AG04450 (cell line): Measurements from ENCODE around the gene CYP2J2. TPM values are rescaled to one million over a fixed set of nuclear protein-coding genes. Genes with fewer than 3 reads are reported as not detected.

Experiments
- CTCF ChIA-PET: fragments of 300-600, 350-600 bp; formaldehyde crosslinking; extraction: SDS; loops from one replicate; lab custom pipeline; 2022; ENCODE audit warnings: antibody characterized with exemption, inconsistent platforms; lab: Charles Lee
- POLR2A ChIA-PET: fragments of 350-600 bp; formaldehyde crosslinking; extraction: SDS; loops from one replicate; lab custom pipeline; 2021; ENCODE audit warnings: antibody characterized with exemption, inconsistent platforms; lab: Yijun Ruan, JAX
- DNase-seq: peaks from one replicate; pipeline ENCODE4 v3.0.0-alpha.2; 2011; ENCODE audit warnings: low read depth, low spot score
- H3K27ac ChIP-seq: one replicate; pipeline ENCODE4 v1.5.1; 2012; ENCODE audit warnings: low read depth, low read length, control low read depth
- H3K27me3 ChIP-seq: one replicate; pipeline ENCODE4 v1.6.0; 2012; ENCODE audit warnings: low read length; ENCODE audit not compliant: control insufficient read depth, insufficient read depth
- H3K4me3 ChIP-seq: 2 replicates; pipeline ENCODE4 v1.5.1; 2011; ENCODE audit warnings: mild to moderate bottlenecking, low read depth, low read length, control low read depth
- H3K9me3 ChIP-seq: 2 replicates; pipeline ENCODE4 v1.5.1; 2012; ENCODE audit warnings: low read length; ENCODE audit not compliant: control insufficient read depth, insufficient read depth
- polyA plus RNA-seq: library from polyadenylated mRNA; depleted of rRNA; stranded (reverse); fragments of >200 nt; gene quantifications from 2 replicates; pipeline ENCODE4 v1.2.3, GENCODE V29; 2011
- TF ChIP-seq, protein P1 (sequence below): IDR thresholded peaks from 2 replicates; pipeline ENCODE4 v1.5.1; 2011; ENCODE audit warnings: low read depth, low read length, control low read depth, inconsistent platforms

CYP2J2 gene
- polyA plus RNA-seq, 1 experiment = 0.10 TPM

- H3K27me3 ChIP-seq = peaks cover 11% of the 10 kb centered on the region
- CTCF ChIA-PET = interaction anchor here (1.4 to 5.4 kb wide), 3 partner anchors 10 to 21 kb away, joined by 7 to 36 read pairs (median 31); no protein-coding TSS in a partner anchor
- POLR2A ChIA-PET = interaction anchor here (1.2 kb wide), 1 partner anchor 18 kb away, joined by 5 read pairs; no protein-coding TSS in a partner anchor
- DNase-seq = no peak
- TF ChIP-seq, protein P1, sequence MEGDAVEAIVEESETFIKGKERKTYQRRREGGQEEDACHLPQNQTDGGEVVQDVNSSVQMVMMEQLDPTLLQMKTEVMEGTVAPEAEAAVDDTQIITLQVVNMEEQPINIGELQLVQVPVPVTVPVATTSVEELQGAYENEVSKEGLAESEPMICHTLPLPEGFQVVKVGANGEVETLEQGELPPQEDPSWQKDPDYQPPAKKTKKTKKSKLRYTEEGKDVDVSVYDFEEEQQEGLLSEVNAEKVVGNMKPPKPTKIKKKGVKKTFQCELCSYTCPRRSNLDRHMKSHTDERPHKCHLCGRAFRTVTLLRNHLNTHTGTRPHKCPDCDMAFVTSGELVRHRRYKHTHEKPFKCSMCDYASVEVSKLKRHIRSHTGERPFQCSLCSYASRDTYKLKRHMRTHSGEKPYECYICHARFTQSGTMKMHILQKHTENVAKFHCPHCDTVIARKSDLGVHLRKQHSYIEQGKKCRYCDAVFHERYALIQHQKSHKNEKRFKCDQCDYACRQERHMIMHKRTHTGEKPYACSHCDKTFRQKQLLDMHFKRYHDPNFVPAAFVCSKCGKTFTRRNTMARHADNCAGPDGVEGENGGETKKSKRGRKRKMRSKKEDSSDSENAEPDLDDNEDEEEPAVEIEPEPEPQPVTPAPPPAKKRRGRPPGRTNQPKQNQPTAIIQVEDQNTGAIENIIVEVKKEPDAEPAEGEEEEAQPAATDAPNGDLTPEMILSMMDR = no peak
- H3K4me3 ChIP-seq = no peak overlapping the region
- H3K27ac ChIP-seq = no peak overlapping the region
- no peaks in the 10 kb centered on the region for H3K9me3 ChIP-seq
These were observed 41.2 kb upstream of the CYP2J2 start for GRCh38 chr1:59967780-59968179.

DNA sequence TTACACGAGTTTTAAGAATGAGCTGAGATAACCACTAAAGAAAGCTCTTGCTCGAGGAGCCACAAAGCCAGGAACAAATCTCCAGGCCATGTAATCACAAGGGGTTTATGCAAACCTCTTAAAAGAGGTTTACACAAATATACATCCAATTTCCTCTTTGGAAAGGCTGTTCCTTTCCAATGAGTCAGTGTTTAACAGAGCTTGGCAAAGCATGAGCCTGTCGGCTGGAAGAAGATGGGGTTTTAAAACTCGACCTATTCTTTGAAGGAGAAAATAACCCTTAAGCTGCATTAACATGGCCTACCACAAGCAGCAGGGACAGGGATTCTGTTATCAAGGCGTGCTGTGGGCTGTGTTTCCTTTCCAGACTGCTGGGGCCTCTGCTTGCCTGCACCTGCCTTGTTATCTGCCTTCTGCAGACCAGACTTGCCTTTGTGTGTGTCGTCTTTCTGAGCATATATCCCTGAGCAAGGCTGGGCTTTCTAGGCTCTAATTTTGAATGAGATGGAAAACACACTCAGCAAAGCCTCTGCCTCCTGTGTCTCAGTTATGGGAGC, 40.6 kb upstream of the CYP2J2 start:
- DNase-seq = no peak
- Histone ChIP-seq H3K27me3 (peaks cover 6% of the 10 kb centered on the region), H3K9me3 (no peaks in the 10 kb centered on the region), H3K27ac (peak overlapping the region; percentile 61), H3K4me3 (no peak overlapping the region)
- ChIA-PET CTCF (interaction anchor here (0.6 to 5.4 kb wide), 4 partner anchors 11 to 1432 kb away, joined by 3 to 36 read pairs (median 19); no protein-coding TSS in a partner anchor), POLR2A (interaction anchor here (1.2 kb wide), 1 partner anchor 17 kb away, joined by 5 read pairs; no protein-coding TSS in a partner anchor)
- TF ChIP-seq, protein P1 = no peak

- Histone ChIP-seq H3K9me3 (no peaks in the 10 kb centered on the region), H3K27me3 (peaks cover 8% of the 10 kb centered on the region), H3K4me3 (no peak overlapping the region), H3K27ac (no peak overlapping the region)
- CTCF ChIA-PET = interaction anchor here (1.7 to 2.6 kb wide), 2 partner anchors 20 to 73 kb away, joined by 11 to 12 read pairs; no protein-coding TSS in a partner anchor
- DNase-seq = no peak
- POLR2A ChIA-PET = interaction anchor here (0.7 kb wide), 1 partner anchor 213 kb away, joined by 6 read pairs; no protein-coding TSS in a partner anchor
- TF ChIP-seq, protein P1 = no peak
These were observed 25.5 kb upstream of the CYP2J2 start for GRCh38 chr1:59952065-59952464.

- no peak for DNase-seq
- Histone ChIP-seq H3K4me3 (no peak overlapping the region), H3K9me3 (no peaks in the 10 kb centered on the region), H3K27ac (no peak overlapping the region), H3K27me3 (peaks cover 8% of the 10 kb centered on the region)
- TF ChIP-seq, protein P1 = no peak
- POLR2A ChIA-PET = interaction anchor here (0.8 kb wide), 1 partner anchor 18 kb away, joined by 5 read pairs; no protein-coding TSS in a partner anchor
- CTCF ChIA-PET = interaction anchor here (0.8 to 2.6 kb wide), 9 partner anchors 16 to 1296 kb away, joined by 3 to 11 read pairs (median 4); no protein-coding TSS in a partner anchor
These were observed 23.1 kb upstream of the CYP2J2 start for GRCh38 chr1:59949648-59950047.

GRCh38 chr1:59948990-59949389, 22.4 kb upstream of the CYP2J2 start:
- H3K4me3 ChIP-seq = no peak overlapping the region
- DNase-seq = no peak
- H3K9me3 ChIP-seq = no peaks in the 10 kb centered on the region
- H3K27me3 ChIP-seq = peaks cover 8% of the 10 kb centered on the region
- TF ChIP-seq, protein P1 = no peak
- CTCF ChIA-PET = interaction anchor here (0.6 to 1.4 kb wide), 5 partner anchors 17 to 72 kb away, joined by 3 to 7 read pairs (median 4); no protein-coding TSS in a partner anchor
- POLR2A ChIA-PET = no interaction called here
- no peak overlapping the region for H3K27ac ChIP-seq
